DND-41 (cell line): ENCODE results near the gene ZNF19.

Experiments
- ATAC-seq: fragments of 200-7000 bp; cut with Tn5 transposase; 3 replicates; pipeline ENCODE4 v1.9.1; 2021; ENCODE audit warnings: low read depth; ENCODE audit not compliant: insufficient read depth
- DNase-seq: peaks from one replicate; pipeline ENCODE4 v3.0.0-alpha.2; 2020
- H2AFZ ChIP-seq: 2 replicates; pipeline ENCODE4 v1.6.0; 2012; ENCODE audit warnings: low read depth, low read length
- H3K27ac ChIP-seq: 2 replicates; pipeline ENCODE4 v1.5.1; 2012; ENCODE audit warnings: low read length, inconsistent platforms
- H3K27me3 ChIP-seq: fragments of 200-600 bp; sonication (generic); 2 replicates; pipeline ENCODE4 v1.6.0; 2012; ENCODE audit warnings: low read length, mild to moderate bottlenecking, inconsistent platforms; ENCODE audit not compliant: insufficient read depth, poor library complexity
- H3K36me3 ChIP-seq: 2 replicates; pipeline ENCODE4 v1.5.1; 2012; ENCODE audit warnings: low read length, inconsistent platforms; ENCODE audit not compliant: insufficient read depth
- H3K4me1 ChIP-seq: 2 replicates; pipeline ENCODE4 v1.5.1; 2012; ENCODE audit warnings: mild to moderate bottlenecking, low read length; ENCODE audit not compliant: insufficient read depth
- H3K4me2 ChIP-seq: 2 replicates; pipeline ENCODE4 v1.6.0; 2012; ENCODE audit warnings: mild to moderate bottlenecking, moderate library complexity, low read length, inconsistent platforms; ENCODE audit not compliant: insufficient read depth
- H3K4me3 ChIP-seq, 2 experiments: fragments of 200-600 bp in 1 of 2; shearing (Covaris generic) in 1 of 2; 2 replicates each; pipeline ENCODE4 v1.5.1; 2012 to 2016; ENCODE audit warnings: inconsistent platforms in 2 of 2, low read length in 2 of 2, mild to moderate bottlenecking in 2 of 2, low read depth in 1 of 2, moderate library complexity in 1 of 2
- H3K79me2 ChIP-seq: 2 replicates; pipeline ENCODE4 v1.6.0; 2012; ENCODE audit warnings: low read length, inconsistent platforms; ENCODE audit not compliant: insufficient read depth
- H3K9ac ChIP-seq: 2 replicates; pipeline ENCODE4 v1.6.0; 2012; ENCODE audit warnings: low read depth, mild to moderate bottlenecking, inconsistent platforms, low read length, moderate library complexity
- H3K9me3 ChIP-seq: 2 replicates; pipeline ENCODE4 v1.5.1; 2012; ENCODE audit warnings: low read length, moderate library complexity, mild to moderate bottlenecking, inconsistent platforms; ENCODE audit not compliant: insufficient read depth, severe bottlenecking
- H4K20me1 ChIP-seq: 2 replicates; pipeline ENCODE4 v1.6.0; 2012; ENCODE audit warnings: low read length; ENCODE audit not compliant: insufficient read depth
- EZH2 ChIP-seq: IDR thresholded peaks from 3 replicates; pipeline ENCODE4 v1.6.1; 2012; ENCODE audit warnings: borderline replicate concordance, low read depth, mild to moderate bottlenecking, moderate library complexity, low read length, inconsistent platforms; ENCODE audit not compliant: severe bottlenecking
- TF ChIP-seq, protein P1 (sequence below): IDR thresholded peaks from 2 replicates; pipeline ENCODE4 v1.5.1; 2012; ENCODE audit warnings: borderline replicate concordance, low read length, moderate library complexity, mild to moderate bottlenecking; ENCODE audit not compliant: poor library complexity, severe bottlenecking; ENCODE audit errors: extremely low read depth

ZNF19 gene

DNA sequence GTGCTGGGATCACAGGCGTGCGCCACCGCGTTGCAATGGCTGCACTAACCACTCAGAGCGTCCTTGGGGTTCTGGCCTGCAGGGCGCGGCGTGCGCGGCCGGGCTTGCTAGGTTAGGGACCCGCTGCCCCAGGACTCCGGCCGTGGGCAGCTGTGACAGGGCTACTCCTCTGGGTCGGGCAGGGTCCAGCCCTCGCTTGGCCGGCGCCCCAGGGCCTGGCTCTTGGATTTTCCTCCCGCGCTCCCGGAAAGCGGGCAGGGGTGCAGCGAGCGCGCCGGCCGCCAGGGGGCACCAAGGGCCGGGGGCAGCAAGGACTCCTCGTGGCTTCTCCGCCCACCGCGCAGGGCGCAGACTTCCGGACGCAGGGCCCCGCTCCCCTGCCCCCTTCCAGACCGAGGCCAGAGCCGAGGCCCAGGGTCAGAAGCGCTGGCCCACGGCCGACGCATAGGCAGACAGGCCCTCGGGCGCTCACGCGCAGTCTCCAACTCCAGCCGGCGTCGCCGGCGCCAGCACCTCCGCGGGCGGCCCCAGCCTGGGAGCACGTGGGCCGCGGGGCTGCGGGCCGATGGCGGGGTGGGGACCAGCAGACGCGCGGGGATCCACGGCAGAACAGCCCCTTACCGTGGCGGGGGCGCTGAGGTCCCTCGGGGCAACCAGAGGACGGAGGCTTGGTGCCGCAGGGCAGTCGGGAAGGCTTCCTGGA lies 47.6 kb downstream of the ZNF19 start:
- H3K36me3 ChIP-seq, result no peaks in the 10 kb centered on the region
- DNase-seq (no peak), ATAC-seq (no peak)
- H3K9ac ChIP-seq, result no peak overlapping the region
- H3K27ac ChIP-seq, result no peak overlapping the region
- TF ChIP-seq, protein P1, sequence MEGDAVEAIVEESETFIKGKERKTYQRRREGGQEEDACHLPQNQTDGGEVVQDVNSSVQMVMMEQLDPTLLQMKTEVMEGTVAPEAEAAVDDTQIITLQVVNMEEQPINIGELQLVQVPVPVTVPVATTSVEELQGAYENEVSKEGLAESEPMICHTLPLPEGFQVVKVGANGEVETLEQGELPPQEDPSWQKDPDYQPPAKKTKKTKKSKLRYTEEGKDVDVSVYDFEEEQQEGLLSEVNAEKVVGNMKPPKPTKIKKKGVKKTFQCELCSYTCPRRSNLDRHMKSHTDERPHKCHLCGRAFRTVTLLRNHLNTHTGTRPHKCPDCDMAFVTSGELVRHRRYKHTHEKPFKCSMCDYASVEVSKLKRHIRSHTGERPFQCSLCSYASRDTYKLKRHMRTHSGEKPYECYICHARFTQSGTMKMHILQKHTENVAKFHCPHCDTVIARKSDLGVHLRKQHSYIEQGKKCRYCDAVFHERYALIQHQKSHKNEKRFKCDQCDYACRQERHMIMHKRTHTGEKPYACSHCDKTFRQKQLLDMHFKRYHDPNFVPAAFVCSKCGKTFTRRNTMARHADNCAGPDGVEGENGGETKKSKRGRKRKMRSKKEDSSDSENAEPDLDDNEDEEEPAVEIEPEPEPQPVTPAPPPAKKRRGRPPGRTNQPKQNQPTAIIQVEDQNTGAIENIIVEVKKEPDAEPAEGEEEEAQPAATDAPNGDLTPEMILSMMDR, result no peak
- no peak for TF ChIP-seq EZH2
- no peaks in the 10 kb centered on the region for H3K79me2 ChIP-seq
- H3K4me2 ChIP-seq, result no peak overlapping the region
- no peaks in the 10 kb centered on the region for H4K20me1 ChIP-seq
- H3K27me3 ChIP-seq, result no peaks in the 10 kb centered on the region
- H3K9me3 ChIP-seq, result no peaks in the 10 kb centered on the region
- no peaks in the 10 kb centered on the region for H3K4me1 ChIP-seq
- H2AFZ ChIP-seq, result no peak overlapping the region
- H3K4me3 ChIP-seq, result no peak overlapping the region

DNA sequence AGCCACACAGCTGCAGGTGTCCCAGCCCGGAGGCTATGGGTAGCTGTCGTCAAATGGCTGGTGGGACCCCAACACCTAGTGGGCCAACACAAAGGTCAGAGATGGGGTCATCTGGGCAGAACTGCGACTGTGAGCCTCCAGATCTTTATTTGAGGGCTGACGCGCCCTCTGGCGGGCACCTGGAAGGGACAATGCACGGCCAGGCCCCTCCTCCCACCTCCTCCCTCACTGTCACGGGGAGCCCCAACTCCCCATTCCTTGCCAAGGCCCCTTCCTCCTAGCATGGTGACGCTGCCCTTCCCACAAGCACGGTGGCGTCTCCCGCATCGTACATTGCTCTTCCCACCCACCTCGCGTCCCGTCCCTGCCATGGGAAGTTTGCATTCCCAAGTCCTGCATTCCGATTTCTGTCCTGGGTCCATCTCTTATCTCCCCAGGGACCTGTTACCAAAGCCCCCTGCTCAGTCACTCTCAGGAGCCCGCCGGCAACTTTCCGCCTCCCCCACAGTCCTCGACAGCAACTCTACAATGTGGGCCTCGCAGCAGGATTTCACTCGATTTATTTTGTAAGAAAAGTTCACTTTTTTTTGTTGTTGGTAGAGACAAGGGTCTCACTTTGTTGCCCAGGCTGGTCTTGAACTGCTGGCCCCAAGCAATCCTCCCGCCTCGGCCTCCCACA lies 48.3 kb downstream of the ZNF19 start:
- Histone ChIP-seq H2AFZ (no peak overlapping the region), H3K79me2 (no peaks in the 10 kb centered on the region), H4K20me1 (no peaks in the 10 kb centered on the region), H3K9me3 (no peaks in the 10 kb centered on the region), H3K4me3 (no peak overlapping the region), H3K4me1 (no peaks in the 10 kb centered on the region), H3K9ac (no peak overlapping the region), H3K4me2 (no peak overlapping the region), H3K27ac (no peak overlapping the region), H3K27me3 (no peaks in the 10 kb centered on the region), H3K36me3 (no peaks in the 10 kb centered on the region)
- DNase-seq (no peak), ATAC-seq (no peak)
- TF ChIP-seq, protein P1, result no peak
- TF ChIP-seq EZH2, result no peak

DNA sequence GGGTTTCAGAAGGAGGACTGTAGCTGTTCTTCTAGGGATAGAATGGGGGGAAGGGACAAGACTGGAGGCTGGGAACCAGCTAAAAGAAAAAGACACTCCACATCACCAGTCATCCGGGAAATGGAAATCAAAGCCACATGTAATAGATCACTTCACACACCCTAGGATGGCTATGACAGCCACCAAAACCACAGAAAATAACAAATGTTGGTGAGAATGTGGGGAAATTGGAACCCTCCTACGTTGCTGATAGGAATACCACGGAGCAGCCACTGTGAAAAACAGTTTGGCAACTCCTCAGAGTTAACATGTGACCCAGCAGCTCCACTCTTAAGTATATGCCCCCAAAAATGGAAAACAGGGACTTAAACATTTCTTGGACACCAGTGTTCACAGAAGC lies 49.6 kb downstream of the ZNF19 start:
- no peak for TF ChIP-seq EZH2
- TF ChIP-seq, protein P1, result no peak

More for the DNA sequence above, 49.6 kb downstream of the ZNF19 start:
- Histone ChIP-seq H2AFZ (no peak overlapping the region), H3K79me2 (no peaks in the 10 kb centered on the region), H3K4me1 (no peaks in the 10 kb centered on the region), H3K36me3 (no peaks in the 10 kb centered on the region), H3K4me3 (no peak overlapping the region), H3K9me3 (no peaks in the 10 kb centered on the region), H3K9ac (no peak overlapping the region), H3K27me3 (no peaks in the 10 kb centered on the region), H3K4me2 (no peak overlapping the region), H3K27ac (no peak overlapping the region), H4K20me1 (no peaks in the 10 kb centered on the region)
- DNase-seq (no peak), ATAC-seq (no peak)
